C4-2B (cell line): ENCODE data around the gene CORT.

Experiments used
- CTCF ChIP-seq: fragments of 450-650 bp; conservative IDR thresholded peaks from 2 replicates; pipeline ENCODE4 v1.5.1; 2017; ENCODE audit warnings: mild to moderate bottlenecking
- ZFX ChIP-seq: fragments of 450-650 bp; IDR thresholded peaks from 2 replicates; pipeline ENCODE4 v1.6.1; 2017

GRCh38 chr1:10433790-10434189 is 16.0 kb upstream of the CORT start:
- TF ChIP-seq CTCF, result no peak
- TF ChIP-seq ZFX, result no peak
